Measurements from ENCODE around the gene NEURL1.

NEURL1 gene

GRCh38 chr10:103472005-103472404 is 21.5 kb upstream of the NEURL1 start:
- DNase-seq (ENCODE audit: low read depth): no peak
- no peak overlapping the region for H3K4me3 ChIP-seq (ENCODE audit: low read depth, low read length)
- no peak for TF ChIP-seq CTCF (conservative IDR thresholded peaks at IDR 0.05; ENCODE audit: low read depth, low read length)

- peak; percentile 57 for DNase-seq (ENCODE audit: low read depth)
- no peak for TF ChIP-seq CTCF (conservative IDR thresholded peaks at IDR 0.05; ENCODE audit: low read depth, low read length)
- no peak overlapping the region for H3K4me3 ChIP-seq (ENCODE audit: low read depth, low read length)
Observed at GRCh38 chr10:103473261-103473671, 20.2 kb upstream of the NEURL1 start.

GRCh38 chr10:103474077-103474476 is 19.4 kb upstream of the NEURL1 start:
- DNase-seq (ENCODE audit: low read depth): no peak
- TF ChIP-seq CTCF (conservative IDR thresholded peaks at IDR 0.05; ENCODE audit: low read depth, low read length): no peak
- H3K4me3 ChIP-seq (ENCODE audit: low read depth, low read length): no peak overlapping the region

GRCh38 chr10:103475437-103475836 is 18.1 kb upstream of the NEURL1 start:
- H3K4me3 ChIP-seq (ENCODE audit: low read depth, low read length): no peak overlapping the region
- no peak for DNase-seq (ENCODE audit: low read depth)
- TF ChIP-seq CTCF (conservative IDR thresholded peaks at IDR 0.05; ENCODE audit: low read depth, low read length): no peak

GRCh38 chr10:103476046-103476768 is 17.3 kb upstream of the NEURL1 start:
- peak; percentile 28 for DNase-seq (ENCODE audit: low read depth)
- H3K4me3 ChIP-seq (ENCODE audit: low read depth, low read length): no peak overlapping the region
- TF ChIP-seq CTCF (conservative IDR thresholded peaks at IDR 0.05; ENCODE audit: low read depth, low read length): peak; percentile 44

- no peak for TF ChIP-seq CTCF (conservative IDR thresholded peaks at IDR 0.05; ENCODE audit: low read depth, low read length)
- no peak overlapping the region for H3K4me3 ChIP-seq (ENCODE audit: low read depth, low read length)
- DNase-seq (ENCODE audit: low read depth): no peak
Observed at GRCh38 chr10:103478671-103479070, 14.8 kb upstream of the NEURL1 start.

GRCh38 chr10:103479135-103479534 is 14.4 kb upstream of the NEURL1 start, which contains the start of gene CALHM3:
CALHM3 (minus strand) TSS chr10:103479240; CDS start chr10:103479032, 208 bp downstream.
- no peak for TF ChIP-seq CTCF (conservative IDR thresholded peaks at IDR 0.05; ENCODE audit: low read depth, low read length)
- no peak for DNase-seq (ENCODE audit: low read depth)

More at GRCh38 chr10:103479135-103479534, 14.4 kb upstream of the NEURL1 start, which contains the start of gene CALHM3:
- no peak within 1 kb of the TSS for H3K4me3 ChIP-seq (ENCODE audit: low read depth, low read length)
